Measurements from ENCODE around the gene HOXC9. TPM values are rescaled to one million over a fixed set of nuclear protein-coding genes. Genes with fewer than 3 reads are reported as not detected.

Gene HOXC9
- total and polyA plus RNA-seq, 9 of the 15 experiments (the other 6 are each of a cell fraction or from before 2014, with no cell fraction given), result 1.1 to 10.5 (median 9.3) TPM

DNA sequence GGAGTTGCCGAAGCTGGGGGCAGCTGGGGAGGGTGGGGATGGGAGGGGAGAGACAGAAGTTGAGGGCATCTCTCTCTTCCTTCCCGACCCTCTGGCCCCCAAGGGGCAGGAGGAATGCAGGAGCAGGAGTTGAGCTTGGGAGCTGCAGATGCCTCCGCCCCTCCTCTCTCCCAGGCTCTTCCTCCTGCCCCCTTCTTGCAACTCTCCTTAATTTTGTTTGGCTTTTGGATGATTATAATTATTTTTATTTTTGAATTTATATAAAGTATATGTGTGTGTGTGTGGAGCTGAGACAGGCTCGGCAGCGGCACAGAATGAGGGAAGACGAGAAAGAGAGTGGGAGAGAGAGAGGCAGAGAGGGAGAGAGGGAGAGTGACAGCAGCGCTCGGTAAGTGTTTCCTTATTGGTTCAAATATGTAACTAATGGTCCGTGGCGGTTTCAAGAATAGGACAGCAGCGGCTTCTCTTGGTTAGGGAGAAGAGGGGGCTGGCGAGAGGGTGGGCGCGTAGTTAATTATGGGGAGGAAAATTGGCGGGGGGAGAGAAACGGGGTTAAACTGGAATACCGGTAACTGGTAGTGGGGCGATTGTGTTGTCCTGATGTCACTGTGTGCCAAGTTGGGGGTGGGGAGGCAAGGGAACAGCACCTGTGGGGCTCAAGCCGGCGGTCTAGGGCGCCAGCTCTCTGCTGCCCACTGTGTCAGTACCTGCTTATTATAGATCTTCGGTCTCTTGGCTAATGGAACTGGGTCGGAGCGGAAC, 17.2 kb downstream of the HOXC9 start (continued):
- TF ChIP-seq, protein P1, sequence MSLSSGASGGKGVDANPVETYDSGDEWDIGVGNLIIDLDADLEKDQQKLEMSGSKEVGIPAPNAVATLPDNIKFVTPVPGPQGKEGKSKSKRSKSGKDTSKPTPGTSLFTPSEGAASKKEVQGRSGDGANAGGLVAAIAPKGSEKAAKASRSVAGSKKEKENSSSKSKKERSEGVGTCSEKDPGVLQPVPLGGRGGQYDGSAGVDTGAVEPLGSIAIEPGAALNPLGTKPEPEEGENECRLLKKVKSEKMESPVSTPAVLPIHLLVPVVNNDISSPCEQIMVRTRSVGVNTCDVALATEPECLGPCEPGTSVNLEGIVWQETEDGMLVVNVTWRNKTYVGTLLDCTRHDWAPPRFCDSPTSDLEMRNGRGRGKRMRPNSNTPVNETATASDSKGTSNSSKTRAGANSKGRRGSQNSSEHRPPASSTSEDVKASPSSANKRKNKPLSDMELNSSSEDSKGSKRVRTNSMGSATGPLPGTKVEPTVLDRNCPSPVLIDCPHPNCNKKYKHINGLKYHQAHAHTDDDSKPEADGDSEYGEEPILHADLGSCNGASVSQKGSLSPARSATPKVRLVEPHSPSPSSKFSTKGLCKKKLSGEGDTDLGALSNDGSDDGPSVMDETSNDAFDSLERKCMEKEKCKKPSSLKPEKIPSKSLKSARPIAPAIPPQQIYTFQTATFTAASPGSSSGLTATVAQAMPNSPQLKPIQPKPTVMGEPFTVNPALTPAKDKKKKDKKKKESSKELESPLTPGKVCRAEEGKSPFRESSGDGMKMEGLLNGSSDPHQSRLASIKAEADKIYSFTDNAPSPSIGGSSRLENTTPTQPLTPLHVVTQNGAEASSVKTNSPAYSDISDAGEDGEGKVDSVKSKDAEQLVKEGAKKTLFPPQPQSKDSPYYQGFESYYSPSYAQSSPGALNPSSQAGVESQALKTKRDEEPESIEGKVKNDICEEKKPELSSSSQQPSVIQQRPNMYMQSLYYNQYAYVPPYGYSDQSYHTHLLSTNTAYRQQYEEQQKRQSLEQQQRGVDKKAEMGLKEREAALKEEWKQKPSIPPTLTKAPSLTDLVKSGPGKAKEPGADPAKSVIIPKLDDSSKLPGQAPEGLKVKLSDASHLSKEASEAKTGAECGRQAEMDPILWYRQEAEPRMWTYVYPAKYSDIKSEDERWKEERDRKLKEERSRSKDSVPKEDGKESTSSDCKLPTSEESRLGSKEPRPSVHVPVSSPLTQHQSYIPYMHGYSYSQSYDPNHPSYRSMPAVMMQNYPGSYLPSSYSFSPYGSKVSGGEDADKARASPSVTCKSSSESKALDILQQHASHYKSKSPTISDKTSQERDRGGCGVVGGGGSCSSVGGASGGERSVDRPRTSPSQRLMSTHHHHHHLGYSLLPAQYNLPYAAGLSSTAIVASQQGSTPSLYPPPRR (CRISPR knock-in tag; IDR thresholded peaks at IDR 0.05; ENCODE audit: borderline replicate concordance), result no peak
- no peak for TF ChIP-seq SIRT6 (IDR thresholded peaks at IDR 0.05; ENCODE audit: low read depth, low read length)
- TF ChIP-seq ZBTB40 (IDR thresholded peaks at IDR 0.05), result peak; percentile 41; the same call in 1 of the 2 replicates
- TF ChIP-seq ZBTB40 (CRISPR knock-in tag; IDR thresholded peaks at IDR 0.05), result no peak
- TF ChIP-seq SLC30A9 (CRISPR knock-in tag; IDR thresholded peaks at IDR 0.05), result no peak
- TF ChIP-seq ELF4 (CRISPR knock-in tag; IDR thresholded peaks at IDR 0.05), result no peak
